C4-2B (cell line): ENCODE data around the gene GNPAT.

Experiments
- CTCF ChIP-seq: fragments of 450-650 bp; conservative IDR thresholded peaks from 2 replicates; pipeline ENCODE4 v1.5.1; 2017; ENCODE audit warnings: mild to moderate bottlenecking
- ZFX ChIP-seq: fragments of 450-650 bp; IDR thresholded peaks from 2 replicates; pipeline ENCODE4 v1.6.1; 2017

- TF ChIP-seq CTCF (no peak), ZFX (no peak)
Observed at GRCh38 chr1:231233735-231234417, 7.1 kb upstream of the GNPAT start.
